Neural cell (in vitro differentiated cells): ENCODE results near the gene TCF25. TPM values are rescaled to one million over a fixed set of nuclear protein-coding genes. Genes with fewer than 3 reads are reported as not detected.

Experiments
- H2AFZ ChIP-seq: fragments of 200-600, 300-800 bp; sonication (generic), shearing (Covaris generic); 2 replicates; pipeline ENCODE4 v1.6.0; 2014; ENCODE audit warnings: low read depth, mild to moderate bottlenecking, antibody characterized with exemption, low read length, moderate library complexity
- H3F3A ChIP-seq: fragments of 200-600 bp; shearing (Covaris generic); 2 replicates; pipeline ENCODE4 v1.6.1; 2016; ENCODE audit warnings: mild to moderate bottlenecking, moderate library complexity, mixed read lengths, antibody characterized with exemption, low read length; ENCODE audit not compliant: insufficient read depth, poor library complexity, severe bottlenecking
- H3K27ac ChIP-seq: fragments of 200-600, 300-800 bp; sonication (generic), shearing (Covaris generic); 2 replicates; pipeline ENCODE4 v1.5.1; 2014; ENCODE audit warnings: mild to moderate bottlenecking, low read length, moderate library complexity
- H3K27me3 ChIP-seq: fragments of 300-800, 200-600 bp; sonication (generic), shearing (Covaris generic); 2 replicates; pipeline ENCODE4 v1.6.0; 2014; ENCODE audit warnings: mild to moderate bottlenecking, low read depth, low read length, moderate library complexity; ENCODE audit not compliant: insufficient read depth
- H3K36me3 ChIP-seq: fragments of 300-800, 200-600 bp; sonication (generic), shearing (Covaris generic); 2 replicates; pipeline ENCODE4 v1.5.1; 2014; ENCODE audit warnings: mild to moderate bottlenecking, antibody characterized with exemption, low read length, moderate library complexity; ENCODE audit not compliant: insufficient read depth
- H3K4me2 ChIP-seq: fragments of 300-800, 200-600 bp; sonication (generic), shearing (Covaris generic); 2 replicates; pipeline ENCODE4 v1.6.0; 2014; ENCODE audit warnings: mild to moderate bottlenecking, low read length
- H3K4me3 ChIP-seq: fragments of 300-800, 200-600 bp; sonication (generic), shearing (Covaris generic); 2 replicates; pipeline ENCODE4 v1.5.1; 2014; ENCODE audit warnings: mild to moderate bottlenecking, low read length, moderate library complexity
- H3K79me2 ChIP-seq: fragments of 200-600 bp; shearing (Covaris generic); replicated peaks from 2 replicates; pipeline ENCODE4 v1.6.0; 2014; ENCODE audit warnings: mild to moderate bottlenecking, low read length, moderate library complexity; ENCODE audit not compliant: insufficient read depth
- H3K9ac ChIP-seq: fragments of 300-800, 200-600 bp; sonication (generic), shearing (Covaris generic); 2 replicates; pipeline ENCODE4 v1.6.1; 2016; ENCODE audit warnings: mild to moderate bottlenecking, low read length, mixed read lengths
- H3K9me2 ChIP-seq: fragments of 200-600 bp; shearing (Covaris generic); 2 replicates; pipeline ENCODE4 v1.6.1; 2016; ENCODE audit warnings: mild to moderate bottlenecking, low read length, mixed read lengths; ENCODE audit not compliant: insufficient read depth
- H3K9me3 ChIP-seq: fragments of 200-600, 300-800 bp; sonication (generic), shearing (Covaris generic); 2 replicates; pipeline ENCODE4 v1.6.1; 2016; ENCODE audit warnings: mild to moderate bottlenecking, mixed run types, low read length, moderate library complexity, mixed read lengths
- H4K20me1 ChIP-seq: fragments of 200-600 bp; shearing (Covaris generic); 2 replicates; pipeline ENCODE4 v1.6.1; 2016; ENCODE audit warnings: mild to moderate bottlenecking, mixed run types; ENCODE audit not compliant: insufficient read depth
- EP300 ChIP-seq: fragments of 450-650 bp; conservative IDR thresholded peaks from 2 replicates; pipeline ENCODE4 v1.6.1; 2014; ENCODE audit warnings: antibody characterized with exemption, mild to moderate bottlenecking, moderate library complexity; ENCODE audit not compliant: poor library complexity, severe bottlenecking
- EZH2 ChIP-seq: fragments of 200-600, 300-800 bp; shearing (Covaris generic), sonication (generic); IDR thresholded peaks from 2 replicates; pipeline ENCODE4 v1.6.1; 2014; ENCODE audit warnings: antibody characterized with exemption, low read length, borderline replicate concordance, mild to moderate bottlenecking; ENCODE audit not compliant: insufficient read depth, poor library complexity, severe bottlenecking
- MXI1 ChIP-seq: fragments of 450-650 bp; conservative IDR thresholded peaks from 2 replicates; pipeline ENCODE4 v1.6.1; 2014; ENCODE audit warnings: antibody characterized with exemption, mild to moderate bottlenecking; ENCODE audit not compliant: poor library complexity, severe bottlenecking
- POLR2AphosphoS5 ChIP-seq: IDR thresholded peaks from 2 replicates; pipeline ENCODE4 v1.6.1; 2012
- RAD21 ChIP-seq: fragments of 450-650 bp; conservative IDR thresholded peaks from 2 replicates; pipeline ENCODE4 v1.6.1; 2014; ENCODE audit warnings: antibody characterized with exemption, mild to moderate bottlenecking, moderate library complexity
- SMC3 ChIP-seq: fragments of 450-650 bp; conservative IDR thresholded peaks from 2 replicates; pipeline ENCODE4 v1.6.1; 2014; ENCODE audit warnings: antibody characterized with exemption, mild to moderate bottlenecking, moderate library complexity; ENCODE audit not compliant: poor library complexity
- TAF1 ChIP-seq: IDR thresholded peaks from 2 replicates; pipeline ENCODE4 v1.6.1; 2012; ENCODE audit warnings: low read depth
- polyA plus RNA-seq: library from polyadenylated mRNA; depleted of rRNA; stranded (reverse); fragments of >200 nt; gene quantifications from 2 replicates; pipeline ENCODE4 v1.2.3, GENCODE V29; 2014
- TF ChIP-seq, protein P1 (sequence below): IDR thresholded peaks from 2 replicates; pipeline ENCODE4 v1.6.1; 2012; ENCODE audit warnings: borderline replicate concordance
- TF ChIP-seq, protein P2 (sequence below): fragments of 450-650 bp; IDR thresholded peaks from 2 replicates; pipeline ENCODE4 v1.5.1; 2014; ENCODE audit warnings: antibody characterized with exemption, mild to moderate bottlenecking, moderate library complexity; ENCODE audit not compliant: poor library complexity, severe bottlenecking

Gene TCF25
- polyA plus RNA-seq, 1 donor from 2014 or later = 200 TPM

DNA sequence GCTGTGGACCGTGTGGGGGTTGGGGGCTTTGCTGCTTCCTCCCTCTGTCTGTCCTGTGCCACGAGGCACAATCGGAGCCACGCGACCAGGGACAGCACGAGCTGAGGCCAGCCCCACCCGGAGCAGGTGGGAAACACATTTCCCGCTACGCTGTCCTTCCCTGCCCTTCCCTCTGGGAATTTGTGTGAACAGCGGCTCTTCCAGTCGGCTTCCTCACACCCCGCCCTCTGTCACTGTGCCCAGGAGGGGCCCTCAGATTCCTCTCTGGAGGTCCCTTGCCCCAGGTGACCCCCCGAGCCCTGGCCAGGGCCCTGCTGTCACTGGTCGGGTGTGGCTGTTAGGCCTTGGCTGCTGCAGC is 25.5 kb upstream of the TCF25 start:
- H3K4me2 ChIP-seq = no peak overlapping the region
- no peaks in the 10 kb centered on the region for H3F3A ChIP-seq
- no peak overlapping the region for H3K9ac ChIP-seq
- H3K79me2 ChIP-seq = no peaks in the 10 kb centered on the region
- no peaks in the 10 kb centered on the region for H3K9me3 ChIP-seq
- no peaks in the 10 kb centered on the region for H3K9me2 ChIP-seq
- H3K4me3 ChIP-seq = no peak overlapping the region
- H4K20me1 ChIP-seq = no peaks in the 10 kb centered on the region
- no peak overlapping the region for H3K27ac ChIP-seq
- no peak for TF ChIP-seq EZH2
- no peak for TF ChIP-seq SMC3
- TF ChIP-seq, protein P1, sequence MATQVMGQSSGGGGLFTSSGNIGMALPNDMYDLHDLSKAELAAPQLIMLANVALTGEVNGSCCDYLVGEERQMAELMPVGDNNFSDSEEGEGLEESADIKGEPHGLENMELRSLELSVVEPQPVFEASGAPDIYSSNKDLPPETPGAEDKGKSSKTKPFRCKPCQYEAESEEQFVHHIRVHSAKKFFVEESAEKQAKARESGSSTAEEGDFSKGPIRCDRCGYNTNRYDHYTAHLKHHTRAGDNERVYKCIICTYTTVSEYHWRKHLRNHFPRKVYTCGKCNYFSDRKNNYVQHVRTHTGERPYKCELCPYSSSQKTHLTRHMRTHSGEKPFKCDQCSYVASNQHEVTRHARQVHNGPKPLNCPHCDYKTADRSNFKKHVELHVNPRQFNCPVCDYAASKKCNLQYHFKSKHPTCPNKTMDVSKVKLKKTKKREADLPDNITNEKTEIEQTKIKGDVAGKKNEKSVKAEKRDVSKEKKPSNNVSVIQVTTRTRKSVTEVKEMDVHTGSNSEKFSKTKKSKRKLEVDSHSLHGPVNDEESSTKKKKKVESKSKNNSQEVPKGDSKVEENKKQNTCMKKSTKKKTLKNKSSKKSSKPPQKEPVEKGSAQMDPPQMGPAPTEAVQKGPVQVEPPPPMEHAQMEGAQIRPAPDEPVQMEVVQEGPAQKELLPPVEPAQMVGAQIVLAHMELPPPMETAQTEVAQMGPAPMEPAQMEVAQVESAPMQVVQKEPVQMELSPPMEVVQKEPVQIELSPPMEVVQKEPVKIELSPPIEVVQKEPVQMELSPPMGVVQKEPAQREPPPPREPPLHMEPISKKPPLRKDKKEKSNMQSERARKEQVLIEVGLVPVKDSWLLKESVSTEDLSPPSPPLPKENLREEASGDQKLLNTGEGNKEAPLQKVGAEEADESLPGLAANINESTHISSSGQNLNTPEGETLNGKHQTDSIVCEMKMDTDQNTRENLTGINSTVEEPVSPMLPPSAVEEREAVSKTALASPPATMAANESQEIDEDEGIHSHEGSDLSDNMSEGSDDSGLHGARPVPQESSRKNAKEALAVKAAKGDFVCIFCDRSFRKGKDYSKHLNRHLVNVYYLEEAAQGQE = no peak
- TF ChIP-seq POLR2AphosphoS5 = no peak
- TF ChIP-seq, protein P2, sequence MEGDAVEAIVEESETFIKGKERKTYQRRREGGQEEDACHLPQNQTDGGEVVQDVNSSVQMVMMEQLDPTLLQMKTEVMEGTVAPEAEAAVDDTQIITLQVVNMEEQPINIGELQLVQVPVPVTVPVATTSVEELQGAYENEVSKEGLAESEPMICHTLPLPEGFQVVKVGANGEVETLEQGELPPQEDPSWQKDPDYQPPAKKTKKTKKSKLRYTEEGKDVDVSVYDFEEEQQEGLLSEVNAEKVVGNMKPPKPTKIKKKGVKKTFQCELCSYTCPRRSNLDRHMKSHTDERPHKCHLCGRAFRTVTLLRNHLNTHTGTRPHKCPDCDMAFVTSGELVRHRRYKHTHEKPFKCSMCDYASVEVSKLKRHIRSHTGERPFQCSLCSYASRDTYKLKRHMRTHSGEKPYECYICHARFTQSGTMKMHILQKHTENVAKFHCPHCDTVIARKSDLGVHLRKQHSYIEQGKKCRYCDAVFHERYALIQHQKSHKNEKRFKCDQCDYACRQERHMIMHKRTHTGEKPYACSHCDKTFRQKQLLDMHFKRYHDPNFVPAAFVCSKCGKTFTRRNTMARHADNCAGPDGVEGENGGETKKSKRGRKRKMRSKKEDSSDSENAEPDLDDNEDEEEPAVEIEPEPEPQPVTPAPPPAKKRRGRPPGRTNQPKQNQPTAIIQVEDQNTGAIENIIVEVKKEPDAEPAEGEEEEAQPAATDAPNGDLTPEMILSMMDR = no peak
- no peak for TF ChIP-seq RAD21
- TF ChIP-seq TAF1 = no peak
- TF ChIP-seq MXI1 = no peak
- no peak for TF ChIP-seq EP300
- H2AFZ ChIP-seq = no peak overlapping the region
- no peaks in the 10 kb centered on the region for H3K36me3 ChIP-seq
- H3K27me3 ChIP-seq = no peaks in the 10 kb centered on the region

DNA sequence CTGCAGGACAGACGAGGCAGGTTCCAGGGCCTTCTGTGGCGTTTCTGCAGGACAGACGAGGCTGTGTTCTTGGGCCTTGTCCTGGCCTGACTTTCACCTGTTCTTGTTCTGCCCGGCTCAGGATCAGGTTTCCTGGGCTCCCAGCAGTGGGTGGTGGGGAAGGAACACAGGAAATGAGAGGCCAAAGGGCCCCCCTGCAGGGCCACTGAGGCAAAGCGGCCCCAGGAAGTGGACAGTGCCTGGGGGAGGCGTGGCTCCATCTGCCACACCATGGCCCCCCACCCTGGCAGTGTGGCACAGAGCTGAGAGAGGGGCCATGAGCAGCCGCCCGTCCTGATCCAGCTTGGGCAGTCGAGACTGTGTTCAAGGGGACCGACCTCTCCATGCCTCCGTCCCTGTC is 24.4 kb upstream of the TCF25 start:
- Histone ChIP-seq H3K79me2 (no peaks in the 10 kb centered on the region), H2AFZ (no peak overlapping the region), H3K9me2 (no peaks in the 10 kb centered on the region), H3K9me3 (no peaks in the 10 kb centered on the region), H3F3A (no peaks in the 10 kb centered on the region), H4K20me1 (no peaks in the 10 kb centered on the region), H3K4me3 (no peak overlapping the region), H3K36me3 (no peaks in the 10 kb centered on the region), H3K4me2 (no peak overlapping the region), H3K9ac (no peak overlapping the region), H3K27ac (no peak overlapping the region), H3K27me3 (no peaks in the 10 kb centered on the region)
- TF ChIP-seq, protein P1 = no peak
- TF ChIP-seq, protein P2 = no peak
- no peak for TF ChIP-seq POLR2AphosphoS5
- no peak for TF ChIP-seq MXI1
- TF ChIP-seq RAD21 = no peak
- no peak for TF ChIP-seq TAF1
- no peak for TF ChIP-seq SMC3
- no peak for TF ChIP-seq EZH2
- TF ChIP-seq EP300 = no peak
